Amniotic epithelial cell (primary cell): Measurements from ENCODE around the gene BRI3BP.
"Not testable (repeated sequence)": the region's sequence is repeated elsewhere in the genome, so short reads cannot be mapped to it uniquely, and the experiment has no call there.

Experiments used
- DNase-seq: peaks from one replicate; pipeline ENCODE4 v3.0.0-alpha.2; 2010; ENCODE audit warnings: low read depth

BRI3BP gene

GRCh38 chr12:124972211-124972610, 21.2 kb upstream of the BRI3BP start:
- DNase-seq: no peak

GRCh38 chr12:124975276-124975675, 18.2 kb upstream of the BRI3BP start:
- DNase-seq: no peak

GRCh38 chr12:124976999-124977398, 16.4 kb upstream of the BRI3BP start:
- no peak for DNase-seq

- DNase-seq: no peak
Observed at GRCh38 chr12:124979568-124979967, 13.9 kb upstream of the BRI3BP start.

GRCh38 chr12:124980098-124980892, 13.2 kb upstream of the BRI3BP start:
- no peak for DNase-seq

GRCh38 chr12:124986876-124987275, 6.6 kb upstream of the BRI3BP start:
- not testable (repeated sequence) for DNase-seq

GRCh38 chr12:124992874-124993625, 395 bp upstream of the BRI3BP start:
- peak; percentile 15 for DNase-seq

GRCh38 chr12:124994437-124994975, 1.1 kb downstream of the BRI3BP start:
- DNase-seq: no peak

- no peak for DNase-seq
Observed at GRCh38 chr12:124995200-124995961, 1.9 kb downstream of the BRI3BP start.

GRCh38 chr12:124998705-124999104, 5.3 kb downstream of the BRI3BP start:
- DNase-seq: no peak

GRCh38 chr12:125001636-125002035, 8.2 kb downstream of the BRI3BP start:
- no peak for DNase-seq

GRCh38 chr12:125003021-125003420, 9.6 kb downstream of the BRI3BP start:
- no peak for DNase-seq

- DNase-seq: no peak
Observed at GRCh38 chr12:125004621-125005020, 11.2 kb downstream of the BRI3BP start.

- DNase-seq: no peak
Observed at GRCh38 chr12:125005652-125006051, 12.2 kb downstream of the BRI3BP start.

- DNase-seq: no peak
Observed at GRCh38 chr12:125006365-125006764, 12.9 kb downstream of the BRI3BP start.

GRCh38 chr12:125013816-125014442, 20.5 kb downstream of the BRI3BP start:
- DNase-seq: no peak

- no peak for DNase-seq
Observed at GRCh38 chr12:125014526-125014925, 21.1 kb downstream of the BRI3BP start.

- no peak for DNase-seq
Observed at GRCh38 chr12:125015680-125016310, 22.4 kb downstream of the BRI3BP start.

GRCh38 chr12:125017801-125018200, 24.4 kb downstream of the BRI3BP start:
- DNase-seq: no peak

GRCh38 chr12:125018356-125018755, 24.9 kb downstream of the BRI3BP start:
- DNase-seq: no peak

GRCh38 chr12:125021096-125021495, 27.7 kb downstream of the BRI3BP start:
- DNase-seq: no peak
